ENCODE data around the gene ESR2.

Gene ESR2

GRCh38 chr14:64227856-64228255 is 66.3 kb downstream of the ESR2 start:
- H3K4me3 ChIP-seq (ENCODE audit: control insufficient read depth, low read depth, low read length) = no peak overlapping the region
- DNase-seq (ENCODE audit: low read depth) = no peak
- no peak for TF ChIP-seq CTCF (conservative IDR thresholded peaks at IDR 0.05; ENCODE audit: control insufficient read depth, insufficient read depth, low read depth, low read length)

GRCh38 chr14:64225151-64225757 is 68.9 kb downstream of the ESR2 start:
- H3K4me3 ChIP-seq (ENCODE audit: control insufficient read depth, low read depth, low read length) = no peak overlapping the region
- DNase-seq (ENCODE audit: low read depth) = no peak
- TF ChIP-seq CTCF (conservative IDR thresholded peaks at IDR 0.05; ENCODE audit: control insufficient read depth, insufficient read depth, low read depth, low read length) = no peak

- H3K4me3 ChIP-seq (ENCODE audit: control insufficient read depth, low read depth, low read length) = no peak overlapping the region
- TF ChIP-seq CTCF (conservative IDR thresholded peaks at IDR 0.05; ENCODE audit: control insufficient read depth, insufficient read depth, low read depth, low read length) = no peak
- no peak for DNase-seq (ENCODE audit: low read depth)
Observed at GRCh38 chr14:64221391-64222003, 72.7 kb downstream of the ESR2 start.

GRCh38 chr14:64220466-64220865 is 73.7 kb downstream of the ESR2 start:
- peak; percentile 16 for DNase-seq (ENCODE audit: low read depth)
- TF ChIP-seq CTCF (conservative IDR thresholded peaks at IDR 0.05; ENCODE audit: control insufficient read depth, insufficient read depth, low read depth, low read length) = no peak
- H3K4me3 ChIP-seq (ENCODE audit: control insufficient read depth, low read depth, low read length) = no peak overlapping the region

- DNase-seq (ENCODE audit: low read depth) = no peak
- TF ChIP-seq CTCF (conservative IDR thresholded peaks at IDR 0.05; ENCODE audit: control insufficient read depth, insufficient read depth, low read depth, low read length) = no peak
- no peak overlapping the region for H3K4me3 ChIP-seq (ENCODE audit: control insufficient read depth, low read depth, low read length)
Observed at GRCh38 chr14:64220056-64220455, 74.1 kb downstream of the ESR2 start.

- no peak overlapping the region for H3K4me3 ChIP-seq (ENCODE audit: control insufficient read depth, low read depth, low read length)
- no peak for DNase-seq (ENCODE audit: low read depth)
- TF ChIP-seq CTCF (conservative IDR thresholded peaks at IDR 0.05; ENCODE audit: control insufficient read depth, insufficient read depth, low read depth, low read length) = no peak
Observed at GRCh38 chr14:64218344-64219240, 75.6 kb downstream of the ESR2 start.

All from fibroblast of mammary gland (primary cell).